LoVo (cell line): ENCODE data around the gene C12orf57.

Experiments used
- DNase-seq: peaks from one replicate; pipeline ENCODE4 v3.0.0-alpha.2; 2016; ENCODE audit warnings: low spot score

The C12orf57 gene

GRCh38 chr12:6953442-6954315 is 9.9 kb downstream of the C12orf57 start:
- DNase-seq = no peak

DNA sequence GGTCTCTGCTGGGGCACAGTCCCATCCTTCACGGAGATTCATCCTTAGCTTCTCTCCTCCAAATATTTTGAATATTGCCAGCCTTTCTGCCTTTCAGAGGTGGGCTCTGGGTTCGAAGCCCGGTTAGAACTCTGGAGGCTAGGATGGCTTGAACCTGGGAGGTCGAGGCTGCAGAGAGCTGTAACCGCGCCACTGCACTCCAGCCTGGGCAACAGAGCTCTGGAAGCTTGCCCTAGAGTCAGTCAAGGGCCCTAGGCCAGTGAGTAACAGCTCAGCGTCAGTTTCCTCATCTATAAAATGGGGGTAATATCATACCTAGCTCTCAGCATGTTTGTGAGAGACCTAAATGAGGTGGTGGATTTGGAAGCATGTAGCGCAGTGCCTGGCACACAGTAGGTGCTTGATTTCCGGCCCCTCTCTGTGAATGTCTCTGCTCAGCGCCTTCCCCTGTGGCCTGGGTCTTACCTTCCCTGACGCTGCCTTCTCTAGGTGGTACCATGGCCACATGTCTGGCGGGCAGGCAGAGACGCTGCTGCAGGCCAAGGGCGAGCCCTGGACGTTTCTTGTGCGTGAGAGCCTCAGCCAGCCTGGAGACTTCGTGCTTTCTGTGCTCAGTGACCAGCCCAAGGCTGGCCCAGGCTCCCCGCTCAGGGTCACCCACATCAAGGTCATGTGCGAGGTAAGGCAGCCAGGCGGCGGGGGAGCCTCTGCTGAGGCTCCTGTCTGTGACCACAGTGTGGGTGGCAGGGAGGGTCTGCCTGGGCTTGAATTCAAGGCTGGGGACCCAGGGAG is 10.7 kb downstream of the C12orf57 start:
- DNase-seq = no peak

DNA sequence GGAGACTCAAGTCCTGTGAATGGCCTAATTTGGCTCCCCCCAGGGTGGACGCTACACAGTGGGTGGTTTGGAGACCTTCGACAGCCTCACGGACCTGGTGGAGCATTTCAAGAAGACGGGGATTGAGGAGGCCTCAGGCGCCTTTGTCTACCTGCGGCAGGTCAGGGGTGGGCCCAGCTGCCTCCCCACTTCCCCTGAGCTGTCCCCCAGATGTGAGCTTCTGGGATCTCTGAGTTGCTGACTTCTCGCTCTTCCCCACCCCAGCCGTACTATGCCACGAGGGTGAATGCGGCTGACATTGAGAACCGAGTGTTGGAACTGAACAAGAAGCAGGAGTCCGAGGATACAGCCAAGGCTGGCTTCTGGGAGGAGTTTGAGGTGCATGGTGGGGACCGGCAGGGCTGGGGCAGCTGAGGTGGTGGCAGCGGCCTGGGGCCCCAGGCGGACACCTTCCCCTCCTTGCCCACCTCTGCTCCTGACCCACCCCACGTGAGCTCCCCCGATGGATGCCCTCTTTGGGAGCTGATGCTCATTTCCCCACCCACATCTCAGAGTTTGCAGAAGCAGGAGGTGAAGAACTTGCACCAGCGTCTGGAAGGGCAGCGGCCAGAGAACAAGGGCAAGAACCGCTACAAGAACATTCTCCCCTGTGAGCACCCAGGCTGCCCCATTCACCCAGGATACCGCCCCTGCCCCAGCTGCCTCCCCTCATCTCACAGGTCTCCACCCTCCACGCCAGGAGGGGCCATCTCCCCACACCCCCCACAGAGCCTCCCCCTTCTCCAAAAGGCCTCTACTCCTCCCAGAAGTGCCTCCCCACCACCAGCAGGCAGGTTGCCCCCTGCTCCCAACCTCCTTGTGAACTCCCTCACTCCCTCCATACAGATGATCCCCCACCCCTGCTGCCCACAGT is 11.5 kb downstream of the C12orf57 start:
- DNase-seq = no peak

DNA sequence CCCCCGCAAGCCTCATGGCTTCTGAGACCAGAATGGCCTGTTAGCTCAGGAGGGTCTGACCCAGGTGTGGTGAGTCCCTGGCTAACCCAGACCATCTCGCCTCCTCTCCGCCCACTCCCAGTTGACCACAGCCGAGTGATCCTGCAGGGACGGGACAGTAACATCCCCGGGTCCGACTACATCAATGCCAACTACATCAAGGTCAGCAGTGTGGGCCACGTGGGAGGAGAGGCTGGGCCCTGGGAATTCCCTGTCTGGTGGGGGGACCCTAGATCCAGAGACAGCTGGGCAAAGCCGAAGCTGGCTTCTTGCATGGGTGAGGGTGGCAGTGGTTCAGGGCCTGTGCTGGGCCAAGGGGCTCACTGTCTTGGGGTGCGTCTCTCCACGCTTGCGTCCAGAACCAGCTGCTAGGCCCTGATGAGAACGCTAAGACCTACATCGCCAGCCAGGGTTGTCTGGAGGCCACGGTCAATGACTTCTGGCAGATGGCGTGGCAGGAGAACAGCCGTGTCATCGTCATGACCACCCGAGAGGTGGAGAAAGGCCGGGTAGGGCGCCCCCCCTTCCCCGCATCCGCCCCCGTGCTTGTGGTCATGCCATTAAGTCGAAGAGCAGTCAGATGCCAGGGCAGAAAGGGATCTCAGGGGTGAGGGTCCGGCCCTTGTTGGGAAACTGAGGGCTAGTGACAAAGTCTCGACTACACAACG is 12.4 kb downstream of the C12orf57 start:
- no peak for DNase-seq

GRCh38 chr12:6957151-6957701 is 13.4 kb downstream of the C12orf57 start:
- DNase-seq = no peak

DNA sequence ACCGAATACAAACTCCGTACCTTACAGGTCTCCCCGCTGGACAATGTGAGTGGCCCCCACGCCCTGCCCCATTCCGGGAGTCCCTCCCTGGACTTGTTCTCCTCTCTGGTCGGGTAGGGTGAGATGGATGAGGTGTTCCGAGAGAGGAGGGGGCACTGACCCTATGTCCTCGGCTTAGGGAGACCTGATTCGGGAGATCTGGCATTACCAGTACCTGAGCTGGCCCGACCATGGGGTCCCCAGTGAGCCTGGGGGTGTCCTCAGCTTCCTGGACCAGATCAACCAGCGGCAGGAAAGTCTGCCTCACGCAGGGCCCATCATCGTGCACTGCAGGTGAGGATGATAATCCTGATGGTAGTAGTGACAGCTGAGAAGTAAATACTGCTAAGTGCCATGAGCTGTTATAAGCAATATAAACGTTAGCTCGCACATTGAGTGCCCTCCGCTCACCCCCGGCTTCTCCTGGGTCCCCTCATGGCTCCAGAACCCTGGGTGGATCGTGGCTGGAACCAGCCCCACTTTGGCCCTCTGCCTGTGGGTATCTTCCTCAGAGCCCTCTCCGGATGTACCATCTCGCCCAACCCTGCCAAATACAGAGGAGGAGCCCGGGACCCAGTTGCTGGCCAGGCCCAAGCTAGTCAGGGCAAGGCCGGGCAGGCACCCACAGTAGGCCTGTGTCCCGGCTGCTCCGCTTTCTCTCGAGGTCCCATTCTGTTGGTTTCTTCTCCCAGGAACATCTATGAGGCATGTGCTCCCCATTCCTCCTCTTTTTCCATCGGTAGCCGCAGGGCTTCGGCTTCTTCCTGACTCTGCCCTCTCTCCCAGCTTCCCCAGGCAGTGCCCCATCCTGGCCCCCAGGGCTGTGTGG is 14.2 kb downstream of the C12orf57 start:
- no peak for DNase-seq

DNA sequence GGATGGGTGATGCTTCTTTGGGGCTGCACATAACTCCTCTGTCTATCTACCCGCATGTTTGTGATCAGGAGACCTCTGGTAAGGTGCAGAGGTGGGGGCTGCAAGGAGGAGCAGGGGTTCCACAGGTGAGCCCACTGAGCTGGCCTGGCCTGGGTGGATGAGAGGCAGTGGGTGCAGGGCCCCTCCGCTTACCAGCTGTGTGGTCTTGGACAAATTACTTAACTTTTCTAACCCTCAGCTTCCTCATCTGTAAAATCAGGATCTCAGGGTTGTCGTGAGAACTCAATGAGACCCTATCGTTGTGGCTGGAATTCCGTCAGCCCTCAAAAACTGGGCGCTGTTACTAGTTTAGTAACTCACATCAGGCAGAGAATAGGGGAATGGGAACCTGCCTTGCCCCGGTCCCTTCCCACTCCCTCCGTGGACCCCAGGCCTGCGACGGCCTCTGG is 14.8 kb downstream of the C12orf57 start:
- DNase-seq = no peak

GRCh38 chr12:6959058-6959804 is 15.4 kb downstream of the C12orf57 start:
- DNase-seq = no peak

GRCh38 chr12:6959805-6960592 is 16.2 kb downstream of the C12orf57 start:
- no peak for DNase-seq

DNA sequence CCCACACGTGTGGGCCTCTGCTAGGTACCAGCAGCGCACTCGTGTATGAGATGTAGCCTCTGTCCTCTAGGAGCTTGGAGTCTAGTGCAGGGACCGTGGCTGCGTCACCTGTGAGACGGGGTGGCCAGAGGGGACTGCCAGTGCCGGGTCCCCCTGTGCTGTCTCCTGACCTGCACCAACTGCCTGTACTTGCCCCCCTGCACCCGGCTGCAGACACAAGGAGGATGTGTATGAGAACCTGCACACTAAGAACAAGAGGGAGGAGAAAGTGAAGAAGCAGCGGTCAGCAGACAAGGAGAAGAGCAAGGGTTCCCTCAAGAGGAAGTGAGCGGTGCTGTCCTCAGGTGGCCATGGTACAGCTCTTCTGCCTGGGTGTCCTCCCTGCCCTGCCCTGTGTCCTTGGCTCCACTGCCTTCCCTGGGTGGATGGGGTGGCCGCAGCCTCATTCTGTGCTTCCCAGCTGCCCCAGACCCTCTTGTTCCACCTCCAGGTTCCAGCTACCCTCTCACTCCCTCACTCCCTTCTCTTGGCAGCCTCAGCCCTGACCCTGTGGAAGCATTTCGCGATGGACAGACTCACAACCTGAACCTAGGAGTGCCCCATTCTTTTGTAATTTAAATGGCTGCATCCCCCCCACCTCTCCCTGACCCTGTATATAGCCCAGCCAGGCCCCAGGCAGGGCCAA is 16.9 kb downstream of the C12orf57 start:
- DNase-seq = no peak

DNA sequence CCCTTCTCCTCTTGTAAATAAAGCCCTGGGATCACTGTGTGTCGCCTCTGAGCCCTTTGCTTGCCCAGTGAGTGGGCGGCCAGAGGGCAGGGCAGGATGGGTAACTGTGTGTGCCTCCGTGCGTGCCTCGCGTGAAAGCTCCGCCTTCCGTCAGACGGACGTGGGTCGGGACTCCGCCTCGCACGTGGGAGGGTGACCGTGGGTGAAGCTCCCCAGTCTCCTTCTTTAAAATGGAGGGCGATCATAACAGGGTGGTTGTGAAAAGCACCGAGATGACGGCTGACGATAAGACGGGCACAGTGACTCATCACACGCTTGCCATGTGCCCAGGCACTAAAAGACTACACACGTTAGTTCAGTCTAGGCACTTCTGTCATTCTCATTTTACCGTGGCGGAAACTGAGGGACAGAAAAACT is 17.5 kb downstream of the C12orf57 start:
- peak; percentile 83 for DNase-seq

- peak; percentile 86 for DNase-seq
These were observed 18.0 kb downstream of the C12orf57 start for GRCh38 chr12:6961695-6962284.

DNA sequence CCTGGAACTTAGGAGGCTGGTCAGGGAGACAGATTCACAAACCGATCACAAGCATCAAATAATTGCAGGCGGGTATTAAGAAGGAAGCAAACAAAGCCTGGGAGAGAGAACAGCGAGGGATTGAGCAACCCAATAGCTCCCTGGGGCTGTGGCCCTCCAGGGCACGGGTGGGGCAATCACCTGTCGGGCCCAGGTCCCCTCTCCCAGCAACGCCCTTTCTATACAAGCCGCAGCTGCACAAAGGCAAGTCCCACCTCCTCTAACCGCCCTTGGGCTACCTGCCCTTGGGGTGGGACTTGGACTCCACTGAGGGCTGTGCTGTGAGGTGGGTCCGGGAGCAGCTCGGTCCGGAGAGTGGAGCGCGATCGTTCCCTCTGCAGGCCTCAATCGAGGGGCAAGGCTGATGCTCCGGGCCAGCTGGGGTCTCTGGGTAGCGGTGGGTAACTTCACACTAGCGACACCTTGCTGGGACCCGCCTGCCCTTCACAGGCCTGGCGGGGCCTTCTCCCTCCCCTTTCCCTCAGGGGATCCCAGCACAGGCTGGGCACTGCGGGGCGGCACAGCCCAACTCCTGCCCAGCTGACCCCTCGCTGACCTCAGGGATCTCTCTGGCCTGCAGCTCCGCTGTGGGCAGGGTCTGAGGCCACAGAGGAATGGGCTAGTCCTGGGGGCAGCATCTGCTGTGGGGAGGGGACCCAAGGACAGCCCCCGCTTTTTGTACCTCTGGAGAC is 18.6 kb downstream of the C12orf57 start:
- peak; percentile 82 for DNase-seq

DNA sequence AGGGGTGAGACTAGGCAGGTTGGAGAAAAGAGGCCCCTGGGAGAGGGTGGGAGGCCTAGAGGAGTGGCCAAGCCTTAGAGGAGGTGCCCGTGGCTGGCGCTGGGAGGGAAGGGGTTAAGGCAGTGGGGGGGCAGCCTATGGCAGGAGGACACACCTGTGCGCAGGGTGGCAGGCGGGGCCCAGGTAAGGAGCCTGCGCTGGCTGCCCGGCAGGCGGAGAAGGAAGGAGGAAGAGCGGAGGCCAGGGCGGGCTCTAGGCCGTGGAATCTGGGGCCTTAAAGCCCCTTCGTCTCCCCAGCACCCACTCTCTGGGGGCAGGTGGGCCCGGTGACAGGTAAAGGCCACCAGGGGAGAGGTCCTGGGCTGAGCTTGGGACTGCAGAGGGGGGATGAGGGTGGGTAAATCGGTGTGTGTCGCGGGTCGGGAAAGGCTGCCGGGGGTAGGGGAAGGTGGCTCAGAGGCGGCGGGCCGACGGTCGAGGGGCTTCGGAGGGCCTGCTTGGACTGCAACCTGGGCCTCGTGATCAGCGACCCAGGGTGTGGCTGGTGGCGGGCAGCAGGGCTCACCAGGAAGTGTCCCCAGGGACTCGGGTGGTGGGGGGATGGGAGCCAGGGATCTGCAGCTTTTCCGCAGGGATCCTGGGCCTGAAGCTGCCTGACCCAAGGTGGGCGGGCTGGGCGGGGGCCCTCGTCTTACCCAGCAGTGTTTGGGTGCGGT is 19.4 kb downstream of the C12orf57 start:
- DNase-seq = peak; percentile 95

DNA sequence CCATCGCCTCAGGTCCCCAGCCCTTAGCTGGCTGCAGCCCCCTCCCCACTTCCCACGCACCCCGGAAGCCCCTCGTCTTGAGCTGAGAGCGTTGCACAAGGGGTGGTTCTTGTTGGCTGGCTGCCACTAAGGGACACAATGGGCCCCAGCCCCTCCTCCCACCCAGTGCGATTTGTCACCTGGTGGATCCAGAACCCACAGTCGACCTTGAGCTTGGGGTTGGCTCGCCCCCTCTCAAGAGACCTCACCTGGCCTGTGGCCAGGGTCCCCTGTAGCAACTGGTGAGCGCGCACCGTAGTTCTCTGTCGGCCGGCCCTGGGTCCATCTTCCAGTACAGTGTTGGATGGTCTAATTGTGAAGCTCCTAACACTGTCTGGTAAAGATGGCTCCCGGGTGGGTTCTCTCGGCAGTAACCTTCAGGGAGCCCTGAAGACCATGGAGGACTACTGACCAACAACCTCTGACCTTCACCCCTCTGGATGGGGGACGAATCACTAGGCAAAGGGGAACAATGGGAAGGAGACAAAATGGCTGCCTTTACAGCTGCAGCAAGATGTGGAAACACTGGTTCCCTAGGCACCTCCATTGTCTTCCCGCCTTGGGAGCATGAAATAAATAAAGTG is 20.1 kb downstream of the C12orf57 start:
- peak; percentile 41 for DNase-seq

DNA sequence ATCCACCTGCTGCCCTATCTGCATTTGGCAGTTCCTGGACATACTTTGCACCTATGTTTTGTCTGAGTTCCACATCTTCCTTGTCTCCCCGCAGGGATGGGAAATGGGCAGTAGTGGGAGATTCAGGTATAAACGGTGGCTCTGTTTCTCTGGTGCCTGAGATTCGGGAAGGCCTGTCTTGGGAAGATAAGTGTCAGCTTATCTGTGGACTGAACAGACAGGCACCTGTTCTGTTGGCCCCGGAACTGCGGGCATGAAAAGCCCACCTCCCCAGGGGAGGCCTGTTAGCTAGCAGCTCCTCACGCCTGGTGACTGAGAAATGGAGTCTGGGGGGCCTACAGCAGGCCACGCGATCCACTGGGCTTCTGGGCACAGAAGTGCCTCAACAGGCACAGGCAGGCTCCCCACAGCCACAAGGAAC is 20.8 kb downstream of the C12orf57 start:
- DNase-seq = no peak
